ENCODE data around the gene PHLPP1.

PHLPP1 gene

DNA sequence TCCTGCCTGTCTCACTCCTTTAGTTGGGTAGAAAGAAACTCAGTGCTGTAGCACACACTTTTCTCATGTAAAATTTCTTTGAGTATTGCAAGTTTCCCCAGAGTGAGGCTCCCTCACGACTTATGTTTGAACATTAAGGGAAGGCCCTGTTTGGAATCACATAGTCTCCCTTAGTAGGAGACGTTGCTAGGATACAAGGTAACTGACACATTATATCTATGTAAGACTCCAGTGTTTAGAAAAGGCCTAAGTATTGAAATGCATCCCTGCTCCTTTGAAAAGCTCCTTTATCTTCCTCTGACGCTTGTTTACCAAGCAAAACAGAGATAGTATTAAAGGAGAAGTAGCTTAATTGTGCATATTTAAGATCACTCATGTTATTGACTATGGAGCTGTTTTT lies 248.2 kb downstream of the PHLPP1 start:
- peak overlapping the region; percentile 27 for H3K4me2 ChIP-seq (ENCODE audit: low read length)
- no peaks in the 10 kb centered on the region for H3K27me3 ChIP-seq (ENCODE audit: low read depth, low read length)
- H2AFZ ChIP-seq (ENCODE audit: low read depth, low read length) = no peak overlapping the region
- H4K20me1 ChIP-seq (ENCODE audit: insufficient read depth, low read length) = no peaks in the 10 kb centered on the region
- no peaks in the 10 kb centered on the region for H3K79me2 ChIP-seq (ENCODE audit: low read length)
- H3K4me1 ChIP-seq (ENCODE audit: low read length) = peaks cover 17% of the 10 kb centered on the region
- H3K36me3 ChIP-seq (replicated peaks; ENCODE audit: low read depth, low read length) = no peaks in the 10 kb centered on the region
- H3K27ac ChIP-seq (ENCODE audit: low read length) = no peak overlapping the region
- TF ChIP-seq, protein P1, sequence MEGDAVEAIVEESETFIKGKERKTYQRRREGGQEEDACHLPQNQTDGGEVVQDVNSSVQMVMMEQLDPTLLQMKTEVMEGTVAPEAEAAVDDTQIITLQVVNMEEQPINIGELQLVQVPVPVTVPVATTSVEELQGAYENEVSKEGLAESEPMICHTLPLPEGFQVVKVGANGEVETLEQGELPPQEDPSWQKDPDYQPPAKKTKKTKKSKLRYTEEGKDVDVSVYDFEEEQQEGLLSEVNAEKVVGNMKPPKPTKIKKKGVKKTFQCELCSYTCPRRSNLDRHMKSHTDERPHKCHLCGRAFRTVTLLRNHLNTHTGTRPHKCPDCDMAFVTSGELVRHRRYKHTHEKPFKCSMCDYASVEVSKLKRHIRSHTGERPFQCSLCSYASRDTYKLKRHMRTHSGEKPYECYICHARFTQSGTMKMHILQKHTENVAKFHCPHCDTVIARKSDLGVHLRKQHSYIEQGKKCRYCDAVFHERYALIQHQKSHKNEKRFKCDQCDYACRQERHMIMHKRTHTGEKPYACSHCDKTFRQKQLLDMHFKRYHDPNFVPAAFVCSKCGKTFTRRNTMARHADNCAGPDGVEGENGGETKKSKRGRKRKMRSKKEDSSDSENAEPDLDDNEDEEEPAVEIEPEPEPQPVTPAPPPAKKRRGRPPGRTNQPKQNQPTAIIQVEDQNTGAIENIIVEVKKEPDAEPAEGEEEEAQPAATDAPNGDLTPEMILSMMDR (IDR thresholded peaks at IDR 0.05; ENCODE audit: low read depth, low read length) = no peak
- no peak for TF ChIP-seq EZH2phosphoT487 (IDR thresholded peaks at IDR 0.05; ENCODE audit: low read depth)
- H3K9me3 ChIP-seq (ENCODE audit: insufficient read depth, low read length) = no peaks in the 10 kb centered on the region
- H3K9ac ChIP-seq (ENCODE audit: low read length) = no peak overlapping the region
- no peak overlapping the region for H3K4me3 ChIP-seq (ENCODE audit: low read length)

DNA sequence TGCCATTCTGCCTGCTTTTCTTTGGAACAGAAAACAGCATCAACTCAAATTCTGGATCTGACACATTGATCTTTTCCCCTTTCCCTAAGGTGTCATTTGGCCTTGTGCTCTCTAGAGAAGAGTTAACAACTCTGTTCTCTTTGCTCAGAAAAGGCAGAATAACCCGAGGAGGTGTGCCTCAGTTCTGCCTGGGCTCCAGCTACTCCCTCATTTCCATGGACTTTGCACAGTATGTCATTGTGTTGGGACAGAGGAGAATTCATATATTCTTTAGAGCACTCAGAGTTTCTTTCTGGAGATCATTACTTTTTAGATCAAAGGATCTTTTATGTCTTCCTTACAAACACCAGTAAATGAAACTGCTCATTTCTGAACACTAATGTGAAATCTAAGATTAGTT lies 249.1 kb downstream of the PHLPP1 start:
- peaks cover 17% of the 10 kb centered on the region for H3K4me1 ChIP-seq (ENCODE audit: low read length)
- no peak overlapping the region for H3K4me2 ChIP-seq (ENCODE audit: low read length)
- H3K9me3 ChIP-seq (ENCODE audit: insufficient read depth, low read length) = no peaks in the 10 kb centered on the region
- no peak overlapping the region for H3K9ac ChIP-seq (ENCODE audit: low read length)
- H3K4me3 ChIP-seq (ENCODE audit: low read length) = no peak overlapping the region
- H3K27ac ChIP-seq (ENCODE audit: low read length) = no peak overlapping the region
- TF ChIP-seq EZH2phosphoT487 (IDR thresholded peaks at IDR 0.05; ENCODE audit: low read depth) = no peak
- TF ChIP-seq, protein P1 (IDR thresholded peaks at IDR 0.05; ENCODE audit: low read depth, low read length) = no peak
- H3K36me3 ChIP-seq (replicated peaks; ENCODE audit: low read depth, low read length) = no peaks in the 10 kb centered on the region
- H4K20me1 ChIP-seq (ENCODE audit: insufficient read depth, low read length) = no peaks in the 10 kb centered on the region
- H2AFZ ChIP-seq (ENCODE audit: low read depth, low read length) = no peak overlapping the region
- no peaks in the 10 kb centered on the region for H3K79me2 ChIP-seq (ENCODE audit: low read length)
- no peaks in the 10 kb centered on the region for H3K27me3 ChIP-seq (ENCODE audit: low read depth, low read length)

DNA sequence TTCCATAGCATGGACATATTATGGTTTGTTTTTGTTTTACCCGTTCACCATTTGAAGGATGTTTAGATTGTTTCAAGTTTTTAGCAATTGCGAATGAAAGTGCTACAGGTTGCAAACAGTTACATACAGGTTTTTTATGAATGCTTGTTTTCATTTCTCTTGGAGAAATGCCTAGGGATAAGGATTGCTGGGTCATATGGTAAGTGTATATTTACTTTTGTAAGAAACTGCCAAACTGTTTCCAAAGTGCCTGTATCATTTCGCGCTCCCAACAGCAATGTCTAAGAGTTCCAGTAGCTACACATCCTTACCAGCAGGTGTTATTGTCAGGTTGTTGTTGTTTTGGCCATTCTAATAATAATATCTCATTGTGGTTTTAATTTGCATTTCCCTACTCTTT lies 251.7 kb downstream of the PHLPP1 start:
- no peak overlapping the region for H3K27ac ChIP-seq (ENCODE audit: low read length)
- H3K4me1 ChIP-seq (ENCODE audit: low read length) = peaks cover 17% of the 10 kb centered on the region
- TF ChIP-seq, protein P1 (IDR thresholded peaks at IDR 0.05; ENCODE audit: low read depth, low read length) = no peak
- no peak for TF ChIP-seq EZH2phosphoT487 (IDR thresholded peaks at IDR 0.05; ENCODE audit: low read depth)
- no peak overlapping the region for H2AFZ ChIP-seq (ENCODE audit: low read depth, low read length)
- no peak overlapping the region for H3K9ac ChIP-seq (ENCODE audit: low read length)
- no peaks in the 10 kb centered on the region for H3K79me2 ChIP-seq (ENCODE audit: low read length)
- H3K9me3 ChIP-seq (ENCODE audit: insufficient read depth, low read length) = no peaks in the 10 kb centered on the region
- H3K27me3 ChIP-seq (ENCODE audit: low read depth, low read length) = no peaks in the 10 kb centered on the region
- no peak overlapping the region for H3K4me2 ChIP-seq (ENCODE audit: low read length)
- no peaks in the 10 kb centered on the region for H3K36me3 ChIP-seq (replicated peaks; ENCODE audit: low read depth, low read length)
- H3K4me3 ChIP-seq (ENCODE audit: low read length) = no peak overlapping the region
- no peaks in the 10 kb centered on the region for H4K20me1 ChIP-seq (ENCODE audit: insufficient read depth, low read length)

DNA sequence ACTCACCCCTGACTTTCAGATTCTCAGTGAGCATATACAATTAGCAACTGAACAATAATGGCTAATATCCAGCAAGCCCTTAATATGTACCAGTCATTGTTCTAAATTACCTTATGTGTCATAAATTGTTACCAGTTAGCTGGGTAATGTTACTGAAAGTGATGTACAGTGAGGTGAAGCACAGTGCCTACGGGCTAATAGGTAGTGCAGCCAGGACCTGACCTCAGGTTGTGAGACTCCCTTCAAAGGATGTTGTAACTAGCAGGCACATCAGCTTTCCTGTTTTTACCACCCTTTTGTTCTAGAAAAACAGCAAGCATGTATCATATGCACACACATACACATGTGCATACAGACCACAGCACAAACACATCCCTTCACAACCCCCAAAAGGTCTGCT lies 258.3 kb downstream of the PHLPP1 start:
- no peak overlapping the region for H3K4me2 ChIP-seq (ENCODE audit: low read length)
- H3K4me1 ChIP-seq (ENCODE audit: low read length) = no peaks in the 10 kb centered on the region
- no peak overlapping the region for H3K9ac ChIP-seq (ENCODE audit: low read length)
- no peaks in the 10 kb centered on the region for H3K27me3 ChIP-seq (ENCODE audit: low read depth, low read length)
- H3K4me3 ChIP-seq (ENCODE audit: low read length) = no peak overlapping the region
- H3K79me2 ChIP-seq (ENCODE audit: low read length) = no peaks in the 10 kb centered on the region
- no peak for TF ChIP-seq EZH2phosphoT487 (IDR thresholded peaks at IDR 0.05; ENCODE audit: low read depth)
- TF ChIP-seq, protein P1 (IDR thresholded peaks at IDR 0.05; ENCODE audit: low read depth, low read length) = no peak
- H3K36me3 ChIP-seq (replicated peaks; ENCODE audit: low read depth, low read length) = no peaks in the 10 kb centered on the region
- H4K20me1 ChIP-seq (ENCODE audit: insufficient read depth, low read length) = no peaks in the 10 kb centered on the region
- no peaks in the 10 kb centered on the region for H3K9me3 ChIP-seq (ENCODE audit: insufficient read depth, low read length)
- H3K27ac ChIP-seq (ENCODE audit: low read length) = no peak overlapping the region
- H2AFZ ChIP-seq (ENCODE audit: low read depth, low read length) = no peak overlapping the region
